Uterus (tissue), 2 donors: ENCODE data around the gene BTBD16.

Experiments
- POLR2A ChIP-seq, 2 donors: fragments of 450-650 bp; IDR thresholded peaks; one replicate each; pipeline ENCODE4 v1.6.1; 2016; ENCODE audit warnings: antibody characterized with exemption in 2 of 2, mild to moderate bottlenecking in 1 of 2, moderate library complexity in 1 of 2
- TF ChIP-seq, protein P1 (sequence below), 4 experiments: fragments of 200-600 bp in 2 of 4; fragments of 450-650 bp in 2 of 4; sonication (generic) in 2 of 4; IDR thresholded peaks; one replicate each; pipeline ENCODE4 v1.5.1; 2016 to 2019; ENCODE audit warnings: antibody characterized with exemption in 4 of 4, mild to moderate bottlenecking in 2 of 4, moderate library complexity in 1 of 4

DNA sequence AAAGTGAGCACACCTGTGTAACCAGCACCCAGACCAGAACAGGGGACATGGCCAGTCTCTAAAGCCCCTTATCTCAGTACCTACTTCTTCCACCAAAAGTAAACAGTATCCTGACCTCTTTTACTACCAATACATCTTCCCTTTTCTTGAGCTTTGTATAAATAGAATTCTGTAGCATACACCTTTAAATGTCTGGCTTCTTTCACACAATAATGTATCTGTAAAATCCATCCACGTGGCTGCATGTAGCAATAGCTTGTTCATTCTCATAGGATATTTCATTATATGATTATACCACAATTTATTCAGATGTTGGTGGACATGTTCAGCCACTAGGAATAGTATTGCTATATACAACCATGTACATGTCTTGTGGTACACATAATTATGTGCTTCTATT, 40.6 kb downstream of the BTBD16 start:
- TF ChIP-seq, protein P1, sequence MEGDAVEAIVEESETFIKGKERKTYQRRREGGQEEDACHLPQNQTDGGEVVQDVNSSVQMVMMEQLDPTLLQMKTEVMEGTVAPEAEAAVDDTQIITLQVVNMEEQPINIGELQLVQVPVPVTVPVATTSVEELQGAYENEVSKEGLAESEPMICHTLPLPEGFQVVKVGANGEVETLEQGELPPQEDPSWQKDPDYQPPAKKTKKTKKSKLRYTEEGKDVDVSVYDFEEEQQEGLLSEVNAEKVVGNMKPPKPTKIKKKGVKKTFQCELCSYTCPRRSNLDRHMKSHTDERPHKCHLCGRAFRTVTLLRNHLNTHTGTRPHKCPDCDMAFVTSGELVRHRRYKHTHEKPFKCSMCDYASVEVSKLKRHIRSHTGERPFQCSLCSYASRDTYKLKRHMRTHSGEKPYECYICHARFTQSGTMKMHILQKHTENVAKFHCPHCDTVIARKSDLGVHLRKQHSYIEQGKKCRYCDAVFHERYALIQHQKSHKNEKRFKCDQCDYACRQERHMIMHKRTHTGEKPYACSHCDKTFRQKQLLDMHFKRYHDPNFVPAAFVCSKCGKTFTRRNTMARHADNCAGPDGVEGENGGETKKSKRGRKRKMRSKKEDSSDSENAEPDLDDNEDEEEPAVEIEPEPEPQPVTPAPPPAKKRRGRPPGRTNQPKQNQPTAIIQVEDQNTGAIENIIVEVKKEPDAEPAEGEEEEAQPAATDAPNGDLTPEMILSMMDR (IDR thresholded peaks at IDR 0.05), result no peak
- no peak for TF ChIP-seq POLR2A (IDR thresholded peaks at IDR 0.05)
